ENCODE measurements around the gene ALDH18A1. TPM values are rescaled to one million over a fixed set of nuclear protein-coding genes. Genes with fewer than 3 reads are reported as not detected.

ALDH18A1 gene
- total RNA-seq, 1 donor from 2014 or later = 121 TPM

DNA sequence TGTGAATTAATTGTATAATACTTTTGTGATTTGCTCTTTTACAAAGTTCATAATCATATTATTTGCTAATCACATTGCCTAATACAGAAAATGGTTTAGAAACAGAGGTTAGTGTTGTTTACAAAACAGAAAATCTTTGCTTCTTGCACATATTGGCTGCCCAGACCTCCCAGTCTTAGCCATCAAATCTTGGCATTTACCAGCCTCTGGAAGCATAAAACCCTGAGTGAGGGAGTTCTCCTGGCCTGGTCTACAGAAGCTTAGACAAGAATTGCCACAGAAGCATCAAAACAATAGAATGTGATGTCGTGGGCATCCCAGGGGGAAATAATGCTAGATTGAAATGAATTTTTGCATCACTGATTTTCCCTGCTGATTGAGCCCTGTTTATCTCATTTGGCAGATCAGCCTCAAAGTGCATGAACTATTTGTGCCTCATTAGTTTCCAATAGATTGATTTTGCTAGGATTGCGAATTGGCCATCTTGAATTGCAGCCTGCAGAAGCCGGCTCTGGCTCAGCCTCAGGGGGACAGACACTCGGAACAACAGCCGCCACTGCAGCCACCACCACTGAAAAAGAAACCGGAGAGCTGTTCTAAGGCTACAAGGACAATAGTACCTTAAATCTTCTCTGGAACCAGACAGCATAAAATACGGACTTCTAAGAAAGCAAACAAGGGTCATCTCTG is 84.2 kb downstream of the ALDH18A1 start:
- no peaks in the 10 kb centered on the region for H3K9me3 ChIP-seq (ENCODE audit: insufficient read depth, low read depth, low read length)
- no peak overlapping the region for H3K4me3 Mint-ChIP-seq (ENCODE audit: unreplicated experiment)
- H2AFZ ChIP-seq (ENCODE audit: low read depth, low read length) = peak overlapping the region; percentile 40
- FAIRE-seq (no peak), DNase-seq (ENCODE audit: low read depth) (no peak)
- no peaks in the 10 kb centered on the region for H3K9me3 Mint-ChIP-seq (ENCODE audit: unreplicated experiment)
- no peaks in the 10 kb centered on the region for H3K36me3 ChIP-seq (ENCODE audit: insufficient read depth, low read length)
- no peak overlapping the region for H3K9ac ChIP-seq (ENCODE audit: low read length)
- H3K27me3 Mint-ChIP-seq (ENCODE audit: low read depth, unreplicated experiment) = peaks cover 14% of the 10 kb centered on the region
- H3K4me1 ChIP-seq (ENCODE audit: insufficient read depth, low read length) = no peaks in the 10 kb centered on the region
- peak overlapping the region; percentile 27 for H3K4me2 ChIP-seq (ENCODE audit: low read length)
- H3K27ac ChIP-seq (ENCODE audit: low read depth, low read length) = no peak overlapping the region
- H3K27ac Mint-ChIP-seq (ENCODE audit: unreplicated experiment) = no peak overlapping the region
- H3K4me3 ChIP-seq (ENCODE audit: insufficient read depth, low read depth, low read length) = no peak overlapping the region
- H3K79me2 ChIP-seq (ENCODE audit: insufficient read depth, low read length) = no peaks in the 10 kb centered on the region
- TF ChIP-seq EZH2 (IDR thresholded peaks at IDR 0.05; ENCODE audit: insufficient read depth, low read length) = no peak
- no peak for TF ChIP-seq CTCF (IDR thresholded peaks at IDR 0.05; ENCODE audit: insufficient read depth, low read depth, low read length)
- peaks cover 1% of the 10 kb centered on the region for H3K4me1 Mint-ChIP-seq (ENCODE audit: low read depth, unreplicated experiment)
- H4K20me1 ChIP-seq (ENCODE audit: insufficient read depth, low read length) = no peaks in the 10 kb centered on the region
- no peaks in the 10 kb centered on the region for H3K36me3 Mint-ChIP-seq (ENCODE audit: low read depth, unreplicated experiment)
- peaks cover 2% of the 10 kb centered on the region for H3K27me3 ChIP-seq (ENCODE audit: insufficient read depth, low read length)

GRCh38 chr10:95571390-95571789 is 85.1 kb downstream of the ALDH18A1 start:
- Histone ChIP-seq H3K9me3 (ENCODE audit: insufficient read depth, low read depth, low read length) (no peaks in the 10 kb centered on the region), H3K4me3 (ENCODE audit: insufficient read depth, low read depth, low read length) (no peak overlapping the region), H4K20me1 (ENCODE audit: insufficient read depth, low read length) (no peaks in the 10 kb centered on the region), H3K79me2 (ENCODE audit: insufficient read depth, low read length) (no peaks in the 10 kb centered on the region), H3K27ac (ENCODE audit: low read depth, low read length) (no peak overlapping the region), H3K4me2 (ENCODE audit: low read length) (no peak overlapping the region), H3K9ac (ENCODE audit: low read length) (no peak overlapping the region), H3K4me1 (ENCODE audit: insufficient read depth, low read length) (no peaks in the 10 kb centered on the region), H2AFZ (ENCODE audit: low read depth, low read length) (no peak overlapping the region), H3K36me3 (ENCODE audit: insufficient read depth, low read length) (no peaks in the 10 kb centered on the region), H3K27me3 (ENCODE audit: insufficient read depth, low read length) (peaks cover 2% of the 10 kb centered on the region)
- H3K36me3 Mint-ChIP-seq (ENCODE audit: low read depth, unreplicated experiment) = no peaks in the 10 kb centered on the region
- H3K27me3 Mint-ChIP-seq (ENCODE audit: low read depth, unreplicated experiment) = peaks cover 14% of the 10 kb centered on the region
- H3K4me3 Mint-ChIP-seq (ENCODE audit: unreplicated experiment) = no peak overlapping the region
- H3K27ac Mint-ChIP-seq (ENCODE audit: unreplicated experiment) = no peak overlapping the region
- TF ChIP-seq EZH2 (IDR thresholded peaks at IDR 0.05; ENCODE audit: insufficient read depth, low read length) (no peak), CTCF (IDR thresholded peaks at IDR 0.05; ENCODE audit: insufficient read depth, low read depth, low read length) (no peak)
- no peak for FAIRE-seq
- peaks cover 1% of the 10 kb centered on the region for H3K4me1 Mint-ChIP-seq (ENCODE audit: low read depth, unreplicated experiment)
- H3K9me3 Mint-ChIP-seq (ENCODE audit: unreplicated experiment) = no peaks in the 10 kb centered on the region
- no peak for DNase-seq (ENCODE audit: low read depth)

GRCh38 chr10:95569368-95569767 is 87.1 kb downstream of the ALDH18A1 start:
- Histone ChIP-seq H3K4me2 (ENCODE audit: low read length) (no peak overlapping the region), H3K9ac (ENCODE audit: low read length) (no peak overlapping the region), H3K27me3 (ENCODE audit: insufficient read depth, low read length) (no peaks in the 10 kb centered on the region), H3K79me2 (ENCODE audit: insufficient read depth, low read length) (no peaks in the 10 kb centered on the region), H3K4me3 (ENCODE audit: insufficient read depth, low read depth, low read length) (no peak overlapping the region), H4K20me1 (ENCODE audit: insufficient read depth, low read length) (no peaks in the 10 kb centered on the region), H2AFZ (ENCODE audit: low read depth, low read length) (no peak overlapping the region), H3K4me1 (ENCODE audit: insufficient read depth, low read length) (no peaks in the 10 kb centered on the region), H3K9me3 (ENCODE audit: insufficient read depth, low read depth, low read length) (no peaks in the 10 kb centered on the region), H3K36me3 (ENCODE audit: insufficient read depth, low read length) (no peaks in the 10 kb centered on the region), H3K27ac (ENCODE audit: low read depth, low read length) (no peak overlapping the region)
- Mint-ChIP-seq H3K36me3 (ENCODE audit: low read depth, unreplicated experiment) (no peaks in the 10 kb centered on the region), H3K27me3 (ENCODE audit: low read depth, unreplicated experiment) (peaks cover 9% of the 10 kb centered on the region), H3K27ac (ENCODE audit: unreplicated experiment) (no peak overlapping the region), H3K4me3 (ENCODE audit: unreplicated experiment) (no peak overlapping the region), H3K9me3 (ENCODE audit: unreplicated experiment) (no peaks in the 10 kb centered on the region), H3K4me1 (ENCODE audit: low read depth, unreplicated experiment) (peaks cover 1% of the 10 kb centered on the region)
- FAIRE-seq (no peak), DNase-seq (ENCODE audit: low read depth) (no peak)
- TF ChIP-seq CTCF (IDR thresholded peaks at IDR 0.05; ENCODE audit: insufficient read depth, low read depth, low read length) = no peak
- TF ChIP-seq EZH2 (IDR thresholded peaks at IDR 0.05; ENCODE audit: insufficient read depth, low read length) = no peak

Measured in astrocyte (in vitro differentiated cells and primary cell).